ENCODE measurements around the gene ARHGAP22.

Gene ARHGAP22

DNA sequence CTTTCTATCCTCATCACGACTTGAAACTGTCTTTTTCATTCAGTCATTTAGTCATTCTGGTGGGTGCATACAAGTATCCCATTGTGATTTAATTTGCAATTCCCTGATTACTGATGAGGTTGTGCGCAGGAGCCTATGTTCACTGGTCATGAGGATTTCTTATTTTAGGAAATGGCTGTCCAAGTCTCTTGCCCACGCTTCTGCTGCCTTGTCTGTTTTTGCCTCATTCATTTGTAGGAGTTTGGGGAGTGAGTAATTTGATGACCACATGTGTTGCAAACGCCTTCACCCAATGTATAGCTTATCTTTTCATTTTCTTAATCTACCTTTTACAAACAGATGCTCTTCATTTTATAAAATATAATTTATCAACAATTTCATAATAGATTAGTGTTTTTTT, 127.3 kb downstream of the ARHGAP22 start:
- no peak for DNase-seq (ENCODE audit: low read depth in 2 of 2)

DNA sequence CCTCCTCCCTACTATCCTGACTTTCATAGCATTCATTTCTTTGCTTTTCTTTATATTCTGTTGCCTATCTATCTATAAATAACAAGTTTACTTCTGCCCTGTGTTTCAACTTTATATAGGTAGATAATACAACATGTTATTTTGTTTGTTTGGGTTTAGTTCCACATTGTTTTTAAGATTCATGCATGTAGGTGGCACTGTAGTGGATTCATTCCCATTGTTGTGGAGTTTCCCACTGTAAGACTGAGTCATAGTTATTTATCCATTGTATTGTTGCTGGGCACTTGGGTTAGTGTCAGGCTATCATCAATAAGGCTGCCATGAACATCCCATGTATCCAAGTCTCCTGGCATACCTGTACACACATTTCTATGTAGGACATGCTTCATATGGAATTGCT, 127.7 kb downstream of the ARHGAP22 start:
- DNase-seq (ENCODE audit: low read depth in 2 of 2), result no peak

DNA sequence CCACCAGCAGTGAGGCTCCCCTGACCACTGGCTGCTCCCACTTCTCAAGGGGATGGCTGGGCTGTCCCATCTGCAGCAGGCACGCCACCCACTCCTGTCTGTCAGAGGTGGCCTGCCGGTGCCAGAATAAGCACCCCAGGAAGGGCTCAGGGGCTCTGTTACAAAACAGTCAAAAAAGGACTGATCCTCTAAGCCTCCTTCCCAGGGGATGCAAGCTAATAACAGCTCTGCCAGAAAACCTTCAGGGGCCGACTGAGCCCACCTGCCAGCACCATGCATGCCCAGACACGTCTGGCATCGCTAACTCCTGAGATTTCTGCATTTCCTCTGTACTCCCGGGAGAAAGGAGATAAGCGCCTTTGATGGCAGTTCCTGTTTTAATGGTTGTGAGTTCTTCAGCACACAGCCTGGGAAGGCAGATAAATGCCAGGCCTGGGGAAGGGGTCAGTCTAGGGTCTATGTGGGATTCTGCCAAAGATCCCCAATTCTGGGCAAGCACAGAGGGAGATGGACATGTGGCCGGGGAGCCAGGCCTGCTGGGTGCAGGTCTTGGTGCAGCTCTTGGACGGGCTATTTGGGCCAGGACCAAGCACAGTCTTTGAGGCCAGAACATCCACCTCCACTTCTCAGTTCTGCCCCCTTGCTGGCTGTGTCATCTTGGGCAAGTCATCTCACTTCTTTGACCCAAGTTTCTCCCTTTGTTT, 128.4 kb downstream of the ARHGAP22 start:
- DNase-seq (ENCODE audit: low read depth in 2 of 2), result no peak

DNA sequence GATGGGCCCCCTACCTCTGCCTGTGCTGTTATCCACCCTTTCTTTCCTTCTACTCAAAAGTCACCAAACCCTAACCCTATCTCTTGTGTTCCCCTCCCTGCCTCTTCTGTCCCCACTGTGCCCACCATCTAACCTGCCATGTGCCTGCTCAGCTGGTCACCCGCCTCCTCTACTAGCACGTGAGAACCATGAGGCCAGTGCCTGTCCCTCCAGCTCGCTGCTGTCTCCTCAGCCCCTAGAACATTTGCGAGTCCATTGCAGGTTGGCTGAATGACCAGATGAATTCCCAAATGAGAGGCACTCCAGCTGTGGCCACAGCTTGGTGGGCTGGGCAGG, 129.0 kb downstream of the ARHGAP22 start:
- DNase-seq (ENCODE audit: low read depth in 2 of 2), result no peak

DNA sequence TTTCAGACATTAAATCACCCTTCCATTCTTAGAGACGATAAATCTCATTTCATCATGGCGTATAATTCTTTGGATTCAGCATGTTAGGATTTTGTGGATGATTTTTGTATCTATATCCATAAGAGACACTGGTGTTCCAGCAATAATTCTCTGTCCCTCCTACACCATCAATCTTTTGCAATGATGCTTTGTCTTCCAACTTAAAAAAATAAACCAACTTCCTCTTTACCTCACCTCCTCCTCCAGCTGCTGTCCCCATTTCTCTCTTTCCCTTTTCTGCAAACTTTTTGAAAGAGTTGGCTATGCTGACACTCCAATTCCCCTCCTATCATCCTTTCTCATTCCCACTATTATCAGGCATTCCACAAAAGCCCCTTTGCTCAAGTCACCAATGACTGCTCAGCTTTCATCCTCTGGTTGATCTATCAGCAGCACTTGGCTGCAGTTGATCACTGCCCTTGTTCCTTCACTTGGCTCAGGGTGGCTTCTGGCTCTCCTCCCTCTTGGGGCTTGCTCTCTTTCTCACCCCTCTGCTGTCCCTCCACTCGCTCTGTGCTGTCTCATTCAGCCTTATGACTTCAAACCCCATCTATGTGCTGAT, 130.0 kb downstream of the ARHGAP22 start:
- DNase-seq (ENCODE audit: low read depth in 2 of 2), result no peak

DNA sequence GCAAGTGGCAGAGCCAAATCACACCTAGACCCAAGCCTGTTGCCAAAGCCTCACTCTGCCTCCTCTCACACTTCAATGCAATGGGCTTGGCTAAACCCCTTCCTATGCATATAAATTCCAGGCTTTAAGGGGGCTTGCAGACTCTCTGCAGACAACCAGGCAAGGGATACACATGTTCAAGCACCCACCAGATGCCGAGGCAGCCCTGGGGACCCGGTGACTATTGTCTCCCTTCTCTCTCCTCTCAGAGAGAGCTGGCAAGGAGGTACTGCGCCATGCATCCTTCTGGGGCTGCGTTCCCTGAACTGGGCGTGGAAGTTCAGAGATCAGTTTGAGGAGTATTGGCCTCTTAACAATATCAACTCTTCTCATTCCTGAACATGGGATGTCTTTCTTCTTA, 131.2 kb downstream of the ARHGAP22 start:
- DNase-seq (ENCODE audit: low read depth in 2 of 2), result no peak

DNA sequence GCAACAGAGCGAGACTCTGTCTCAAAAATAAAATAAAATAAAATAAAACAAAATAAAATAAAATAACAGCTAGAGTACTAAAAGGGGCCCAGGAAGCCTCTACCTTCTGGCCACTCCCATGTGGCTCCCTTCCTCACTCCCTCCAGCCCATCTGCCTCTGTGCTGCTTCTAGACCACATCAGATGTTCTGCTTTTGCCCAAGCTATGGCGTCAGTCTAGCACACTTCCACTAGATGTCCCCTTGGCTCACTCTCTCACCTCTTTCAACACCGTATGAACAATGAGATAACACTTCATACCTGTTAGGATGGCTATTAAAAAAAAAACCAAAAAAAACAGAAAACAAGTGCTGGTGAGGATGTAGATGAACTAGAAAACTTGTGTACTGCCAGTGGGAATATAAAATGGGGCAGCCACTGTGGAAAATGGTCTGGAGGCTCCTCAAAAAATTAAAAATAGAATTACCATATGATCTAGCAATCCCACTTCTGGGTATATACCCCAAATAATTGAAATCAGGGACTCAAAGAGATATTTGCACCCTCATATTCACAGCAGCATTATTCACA, 132.3 kb downstream of the ARHGAP22 start:
- DNase-seq (ENCODE audit: low read depth in 2 of 2), result no peak

DNA sequence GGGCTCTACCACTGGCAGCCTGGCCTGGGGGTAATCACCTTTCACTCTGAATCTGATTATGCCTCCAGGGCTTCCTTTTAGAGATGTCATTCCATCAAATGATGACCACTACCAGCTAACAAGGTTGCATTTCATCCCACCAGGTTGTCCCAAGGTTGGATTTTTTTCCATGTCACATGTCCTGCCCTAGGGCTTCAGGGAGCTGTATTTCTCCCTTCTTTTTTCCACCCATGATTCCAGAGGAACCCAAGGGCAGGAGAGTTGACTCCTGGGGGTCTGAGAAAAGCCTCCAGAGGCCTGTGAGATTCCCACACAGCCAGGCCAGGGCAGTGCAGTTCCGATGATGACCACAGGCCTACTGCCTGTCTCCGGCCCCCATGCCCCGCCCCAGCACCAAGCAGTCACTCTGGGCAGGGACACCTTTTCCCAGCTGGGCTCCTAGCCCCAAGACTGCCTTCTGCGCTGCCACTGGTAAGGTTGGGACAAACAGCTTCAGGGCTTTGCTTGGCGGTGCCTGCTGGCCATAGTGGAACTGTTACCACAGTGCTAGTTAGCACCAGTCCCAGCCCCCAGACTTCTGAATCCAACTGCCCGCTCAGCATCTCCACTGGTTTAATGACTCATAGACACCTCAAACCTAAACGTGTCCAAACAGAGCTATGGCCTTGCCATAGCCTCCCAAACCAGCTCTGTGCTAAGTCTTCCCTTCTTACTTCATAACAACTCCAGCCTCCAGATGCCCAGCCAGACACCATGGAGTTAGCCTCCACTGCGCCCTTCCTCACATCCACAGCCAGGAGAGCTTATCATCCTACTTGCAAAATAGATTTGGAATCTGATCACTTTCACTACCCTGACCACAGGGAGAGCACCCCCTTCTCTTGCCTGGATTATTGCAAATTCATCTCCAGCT, 133.7 kb downstream of the ARHGAP22 start:
- DNase-seq (ENCODE audit: low read depth in 2 of 2), result no peak

DNA sequence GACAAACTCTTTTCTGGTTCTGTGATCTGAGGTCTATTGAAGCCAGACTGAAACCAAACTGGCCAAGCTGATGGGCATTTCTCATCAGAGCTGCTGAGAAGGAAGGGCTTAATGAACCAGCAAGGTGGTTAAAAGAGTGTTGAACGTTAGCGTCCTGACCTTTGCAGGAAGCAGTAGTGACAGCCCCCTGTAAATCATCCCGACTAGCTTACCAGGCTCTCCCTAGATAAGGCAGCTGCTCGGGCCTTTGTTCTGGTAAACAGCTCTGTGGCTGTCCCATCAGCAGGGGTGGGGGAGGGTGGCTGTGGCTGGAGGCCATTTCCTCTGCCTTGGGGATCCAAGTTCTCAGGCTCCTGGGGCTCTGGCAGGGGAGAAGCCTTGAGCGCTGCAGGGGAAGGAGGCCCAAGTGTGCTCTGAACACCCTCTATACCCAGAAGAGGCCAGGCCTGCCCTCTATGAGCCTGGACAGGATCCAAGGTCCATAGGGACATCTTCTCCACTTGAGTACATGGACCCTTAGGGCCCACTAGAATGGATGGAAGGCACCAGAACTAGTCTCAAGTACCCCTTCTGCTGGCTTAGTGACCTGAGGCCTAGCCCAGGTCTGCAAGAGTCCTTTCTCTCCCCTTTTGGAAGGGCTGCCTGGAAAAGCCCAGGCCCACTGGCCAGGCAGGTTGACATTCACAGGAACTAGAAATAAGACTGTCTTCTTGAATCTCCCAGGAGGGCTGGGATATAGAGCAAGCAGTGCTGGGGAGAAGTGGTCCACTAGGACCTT, 134.6 kb downstream of the ARHGAP22 start:
- DNase-seq (ENCODE audit: low read depth in 2 of 2), result no peak

DNA sequence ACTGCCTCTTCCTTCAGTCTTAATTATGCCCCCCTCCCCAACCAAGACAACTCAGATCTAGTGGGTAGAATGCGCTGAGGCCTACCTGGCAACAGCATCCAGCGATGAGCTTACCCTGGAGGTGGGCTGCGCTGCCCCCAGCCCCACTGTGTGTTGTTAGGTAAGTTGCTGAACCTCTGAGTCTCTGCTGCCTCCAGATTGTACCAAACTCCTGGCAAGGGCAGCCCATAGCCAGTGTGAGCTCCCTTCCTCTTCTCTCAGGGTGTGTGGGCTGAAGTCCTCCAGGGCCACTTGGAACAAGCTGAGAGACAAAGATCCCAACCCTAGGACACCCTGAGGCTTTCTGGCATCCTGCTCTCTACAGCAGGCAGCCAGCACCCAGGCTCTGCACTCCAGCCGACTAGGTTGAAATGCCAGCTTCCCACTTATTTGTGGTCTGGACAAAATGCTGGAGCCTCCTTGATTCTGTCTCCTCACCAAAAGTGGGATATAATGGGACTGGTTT, 135.3 kb downstream of the ARHGAP22 start:
- DNase-seq (ENCODE audit: low read depth in 2 of 2), result no peak

DNA sequence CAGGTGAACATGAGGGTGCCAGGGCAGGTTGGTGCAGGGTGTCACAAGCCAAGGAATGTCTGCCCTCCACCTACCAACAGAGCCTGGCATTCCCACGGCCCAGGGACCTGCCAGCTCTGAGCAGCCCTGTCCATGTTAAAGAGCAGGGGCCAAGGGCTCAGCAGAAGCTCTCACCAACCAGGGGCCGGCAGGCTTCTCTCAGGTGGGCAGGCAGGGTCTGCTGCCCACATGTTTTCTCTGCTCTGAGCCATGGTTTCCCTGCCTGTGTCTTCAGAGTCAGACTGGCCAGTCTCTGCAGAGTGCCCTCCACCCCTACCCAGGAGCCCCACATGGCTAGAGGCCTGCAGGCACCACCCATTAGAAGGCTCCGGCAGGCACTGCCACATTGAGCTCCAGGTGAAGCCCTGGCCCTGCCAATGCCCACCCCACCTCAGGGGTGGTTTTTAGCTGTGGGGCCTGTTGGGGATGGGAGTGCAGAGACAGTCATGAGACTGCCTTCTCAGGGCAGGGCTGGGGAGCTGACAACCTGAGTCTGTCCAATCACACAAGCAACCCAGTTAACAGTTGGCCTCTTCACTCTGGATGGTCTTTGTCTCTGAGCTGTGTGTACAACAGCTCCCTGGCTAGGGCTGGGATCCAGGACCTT, 135.9 kb downstream of the ARHGAP22 start:
- no peak for DNase-seq (ENCODE audit: low read depth in 2 of 2)

DNA sequence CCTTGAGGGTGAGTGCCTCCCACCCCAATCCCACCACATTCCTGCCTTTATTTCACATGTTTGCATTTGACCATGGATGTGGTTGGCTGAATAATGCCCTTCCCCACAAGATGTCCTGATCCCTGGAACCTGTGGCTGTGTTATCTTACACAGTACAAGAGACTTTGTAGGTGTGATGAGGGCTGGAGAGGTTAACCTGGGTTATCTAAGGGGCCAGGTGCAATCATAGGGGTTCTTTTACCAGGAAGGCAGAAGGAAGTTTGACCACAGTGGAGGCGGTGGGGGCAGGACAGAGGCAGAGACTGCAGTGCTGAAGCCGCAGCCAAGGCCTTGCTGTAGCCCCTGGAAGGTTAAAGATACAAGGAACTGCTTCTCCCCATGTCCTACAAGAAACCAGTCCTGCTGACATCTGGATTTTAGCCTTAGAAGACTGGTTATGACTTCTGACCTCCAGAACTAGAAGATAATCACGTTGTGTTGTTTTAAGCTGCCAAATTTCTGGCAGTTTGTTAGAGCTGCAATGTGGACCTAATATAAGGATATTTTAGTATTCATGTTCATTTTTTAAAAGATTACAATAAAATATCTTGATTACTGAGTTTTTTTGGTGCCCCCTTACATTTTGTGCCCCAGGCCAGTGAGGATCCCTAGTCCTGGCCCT, 136.6 kb downstream of the ARHGAP22 start:
- no peak for DNase-seq (ENCODE audit: low read depth in 2 of 2)

DNA sequence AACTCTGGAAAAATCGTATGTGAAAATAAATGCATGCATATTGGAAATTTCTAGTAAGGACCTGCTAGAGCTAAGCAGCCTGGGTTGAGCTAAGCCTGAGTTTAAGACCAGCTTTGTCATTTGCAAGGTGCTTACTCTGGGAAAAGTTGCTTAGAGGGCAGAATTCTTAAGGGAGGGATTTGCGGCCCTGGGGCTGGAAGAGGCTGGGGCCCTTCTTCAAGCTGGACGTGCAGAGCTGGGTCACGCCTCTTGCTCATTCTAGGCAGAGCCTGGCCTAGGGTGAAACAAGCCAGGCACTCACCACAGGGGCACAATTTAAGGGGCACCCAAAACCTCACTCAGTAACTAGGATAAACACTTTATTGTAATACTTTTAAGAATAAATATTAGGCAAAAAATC, 137.2 kb downstream of the ARHGAP22 start:
- no peak for DNase-seq (ENCODE audit: low read depth in 2 of 2)

DNA sequence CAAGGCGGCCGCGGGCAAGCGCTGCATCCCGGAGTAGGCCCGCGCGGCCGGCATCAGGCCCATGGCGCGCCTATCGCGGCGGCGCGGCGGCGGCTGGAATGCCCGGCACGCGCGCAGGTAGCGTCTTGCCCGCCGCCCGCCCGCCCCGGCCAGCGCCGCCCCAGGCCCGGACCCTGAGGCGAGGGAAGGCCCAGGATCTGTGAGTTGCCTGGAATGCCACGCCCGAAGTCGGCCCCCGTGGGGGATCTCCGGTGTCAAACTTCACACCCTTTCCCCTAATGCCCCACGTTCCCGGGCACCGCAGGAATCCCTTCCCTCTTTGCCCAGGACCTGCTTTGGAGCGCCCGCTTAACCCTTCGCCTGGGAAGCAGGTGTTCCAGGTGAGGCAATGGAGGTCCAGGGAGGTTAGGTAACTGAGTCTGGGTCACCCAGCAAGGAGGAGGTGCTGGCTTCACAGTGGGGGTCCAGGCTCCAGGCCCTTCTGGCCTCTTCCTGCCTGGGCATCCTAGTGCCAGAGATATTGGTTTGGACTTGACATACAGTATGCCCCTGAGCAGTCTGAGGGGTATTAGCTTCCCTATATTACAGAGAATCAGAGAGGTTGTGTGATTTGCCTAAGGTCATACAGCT, 138.1 kb downstream of the ARHGAP22 start:
- no peak for DNase-seq (ENCODE audit: low read depth in 2 of 2)

DNA sequence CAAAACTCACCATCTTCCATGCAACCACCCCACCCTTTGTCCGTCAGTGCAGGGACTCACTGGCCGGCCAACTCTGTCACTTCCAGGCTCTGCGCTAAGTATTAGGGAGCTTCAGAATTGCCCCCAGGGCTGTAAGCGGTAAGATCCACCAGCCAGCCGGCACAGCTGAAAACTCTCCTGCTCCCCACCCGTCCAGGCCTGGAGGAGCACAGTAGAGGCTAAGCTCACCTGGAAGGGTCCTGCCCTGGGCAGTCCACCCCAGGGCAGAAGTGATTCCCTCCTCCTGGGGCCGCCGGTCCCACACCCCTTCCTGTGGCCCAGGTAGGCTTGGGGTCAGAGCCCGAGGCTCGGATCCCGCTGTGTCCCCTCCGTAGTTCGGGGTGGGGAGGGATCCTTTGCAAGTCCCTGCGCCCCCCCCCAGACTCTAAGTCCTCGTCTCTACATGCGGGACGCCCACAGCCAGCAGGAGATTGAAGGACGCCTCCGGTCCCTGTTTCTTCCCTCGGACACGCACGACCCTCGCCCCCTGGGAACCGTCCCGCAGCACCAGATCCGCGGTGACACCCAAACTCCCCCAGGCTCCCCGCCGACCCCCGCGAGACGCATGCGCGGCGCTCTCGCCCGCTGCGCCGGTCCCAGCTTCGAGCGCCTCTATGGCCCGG, 138.9 kb downstream of the ARHGAP22 start:
- DNase-seq (ENCODE audit: low read depth in 2 of 2), result no peak

DNA sequence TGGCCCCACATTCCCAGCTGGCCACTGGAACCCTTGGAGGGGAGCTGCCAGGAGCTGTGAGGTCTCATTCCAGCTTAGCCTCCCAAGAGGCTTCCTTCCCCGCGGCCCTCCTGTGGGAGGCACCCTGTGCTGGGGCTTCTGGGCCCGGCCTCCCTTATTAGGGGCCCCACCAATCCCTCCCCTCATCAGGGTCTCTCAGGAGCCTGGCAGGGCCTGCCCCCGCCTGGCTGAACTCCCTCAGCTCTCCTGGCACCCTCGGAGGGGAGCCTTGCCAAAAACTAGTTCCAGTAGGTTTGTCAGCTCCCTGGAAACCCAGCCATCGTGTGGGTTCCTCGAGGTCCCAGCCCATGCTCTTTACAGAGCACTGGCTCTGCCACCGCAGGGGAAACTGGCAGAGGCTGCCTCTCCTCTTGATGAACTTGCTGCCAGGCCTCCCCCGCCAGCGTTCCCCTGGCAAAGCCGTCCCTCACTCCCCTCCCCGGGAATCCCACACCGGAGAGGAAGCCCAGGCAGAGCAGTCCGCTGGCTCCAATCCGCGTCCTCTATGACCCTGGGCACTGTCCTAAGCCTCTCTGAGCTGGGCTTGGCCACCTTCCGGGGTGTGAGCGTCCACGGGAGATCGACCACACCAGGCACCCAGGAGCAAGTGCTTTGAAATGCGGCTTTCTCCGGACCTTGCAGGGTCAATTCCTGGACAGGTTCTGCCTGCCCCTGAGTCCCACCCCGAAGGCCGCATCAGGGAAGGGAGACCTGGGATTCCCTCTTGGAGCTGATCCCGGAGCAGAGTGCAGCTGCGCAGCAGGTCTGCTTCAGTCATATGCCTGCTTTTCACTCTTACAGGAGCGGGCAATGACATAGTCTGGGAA, 139.8 kb downstream of the ARHGAP22 start:
- no peak for DNase-seq (ENCODE audit: low read depth in 2 of 2)

DNA sequence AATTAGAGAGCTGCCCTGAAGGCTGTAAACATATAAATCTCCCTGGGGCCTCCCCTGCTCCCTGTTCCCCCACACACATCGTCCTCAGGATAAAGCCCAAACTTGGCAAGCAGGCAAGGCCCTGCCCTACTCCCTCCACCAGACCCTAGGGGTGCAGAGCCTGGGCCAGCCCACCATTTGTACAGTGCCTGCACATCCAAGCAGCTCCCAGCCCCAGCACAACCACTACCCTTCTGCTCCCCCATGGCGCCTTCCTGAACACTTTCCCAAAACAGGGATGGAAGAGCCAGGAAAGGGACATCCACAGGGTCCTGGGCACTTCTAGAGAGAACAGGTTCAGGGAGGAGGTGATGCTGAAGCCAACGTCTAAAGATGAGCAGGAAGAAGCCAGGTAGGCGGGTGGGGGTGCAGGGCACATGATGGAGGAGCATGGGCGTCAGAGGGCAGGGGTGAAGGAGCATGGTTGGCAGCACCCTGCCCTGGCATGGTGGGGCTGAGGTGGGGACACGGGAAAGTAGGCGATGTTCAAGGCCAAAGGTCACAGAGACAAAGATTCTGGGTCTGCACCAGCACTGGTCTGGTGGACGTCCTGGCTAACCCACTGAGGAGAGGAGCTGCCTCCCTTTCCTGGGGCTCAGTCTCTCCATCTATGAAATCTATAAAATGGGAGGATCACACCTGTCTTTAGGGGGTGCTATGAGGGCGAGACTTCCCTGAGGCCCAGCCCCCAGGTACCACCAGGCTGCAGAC, 140.6 kb downstream of the ARHGAP22 start:
- DNase-seq (ENCODE audit: low read depth in 2 of 2), result no peak
